Measurements from ENCODE around the gene SDHAF1.
"Not testable (repeated sequence)": the region's sequence is repeated elsewhere in the genome, so short reads cannot be mapped to it uniquely, and the experiment has no call there.

Gene SDHAF1
- 14.4 to 15.8 reads per million in 2 donors for total RNA-seq

DNA sequence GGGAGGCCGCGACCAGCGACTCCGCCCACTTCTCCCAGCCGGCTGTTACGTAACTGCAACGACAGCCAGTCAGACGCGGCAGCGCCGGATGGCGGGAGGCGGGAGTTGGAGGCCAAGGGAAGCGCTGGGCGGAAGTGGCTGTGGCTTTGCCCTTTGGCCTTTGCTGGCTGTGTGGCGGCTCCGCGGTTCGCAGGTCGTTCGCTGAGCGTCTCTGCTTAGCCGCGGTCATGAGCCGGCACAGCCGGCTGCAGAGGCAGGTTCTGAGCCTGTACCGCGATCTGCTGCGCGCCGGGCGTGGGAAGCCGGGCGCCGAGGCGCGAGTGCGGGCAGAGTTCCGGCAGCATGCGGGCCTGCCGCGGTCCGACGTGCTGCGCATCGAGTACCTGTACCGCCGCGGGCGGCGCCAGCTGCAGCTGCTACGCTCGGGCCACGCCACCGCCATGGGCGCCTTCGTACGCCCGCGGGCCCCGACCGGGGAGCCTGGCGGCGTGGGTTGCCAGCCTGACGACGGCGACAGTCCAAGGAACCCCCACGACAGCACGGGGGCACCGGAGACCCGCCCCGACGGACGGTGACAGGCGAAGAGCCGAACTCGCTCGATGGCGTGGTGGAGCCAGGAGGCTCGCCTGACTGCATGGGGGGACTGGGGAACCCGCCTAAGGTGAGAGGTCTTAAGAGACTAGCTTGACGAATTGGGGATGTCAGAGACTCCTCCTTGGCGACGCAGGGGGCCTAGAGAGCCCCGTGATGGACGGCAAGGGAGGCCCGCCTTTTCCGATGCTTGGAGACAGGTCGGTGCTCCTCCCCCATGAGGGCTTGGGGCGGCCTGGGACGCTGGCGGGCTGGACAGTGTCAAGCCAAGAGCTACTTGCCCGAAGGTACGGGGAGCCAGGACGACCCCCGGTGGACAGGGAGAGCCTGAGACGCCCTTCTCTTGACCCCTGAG lies at the start of gene SDHAF1:
Gene SDHAF1, plus strand, starts transcription at position 141 of the 946 bp plus-strand sequence. Its CDS starts 87 bp downstream, at position 228.
- DNase-seq = peak; percentile 84

- DNase-seq = no peak
Observed at GRCh38 chr19:35946203-35946602, 48.8 kb upstream of the SDHAF1 start.

- no peak for DNase-seq
Observed at GRCh38 chr19:35949131-35949530, 45.9 kb upstream of the SDHAF1 start.

GRCh38 chr19:35955881-35956634 lies 38.9 kb upstream of the SDHAF1 start:
- DNase-seq = no peak

DNA sequence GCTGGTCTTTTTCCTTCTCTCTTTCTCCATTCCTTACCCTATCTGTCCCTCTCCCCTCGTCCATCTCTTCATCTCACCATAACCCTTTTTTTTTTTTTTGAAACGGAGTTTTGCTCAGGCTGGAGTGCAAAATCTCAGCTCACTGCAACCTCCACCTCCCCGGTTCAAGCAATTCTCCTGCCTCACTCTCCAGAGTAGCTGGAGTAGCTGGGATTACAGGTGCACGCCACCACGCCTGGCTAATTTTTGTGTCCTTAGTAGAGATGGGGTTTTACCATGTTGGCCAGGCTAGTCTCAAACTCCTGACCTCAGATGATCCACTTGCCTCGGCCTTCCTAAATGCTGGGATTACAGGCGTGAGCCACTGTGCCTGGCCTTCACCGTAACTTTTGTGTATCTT lies 37.6 kb upstream of the SDHAF1 start:
- not testable (repeated sequence) for DNase-seq

DNA sequence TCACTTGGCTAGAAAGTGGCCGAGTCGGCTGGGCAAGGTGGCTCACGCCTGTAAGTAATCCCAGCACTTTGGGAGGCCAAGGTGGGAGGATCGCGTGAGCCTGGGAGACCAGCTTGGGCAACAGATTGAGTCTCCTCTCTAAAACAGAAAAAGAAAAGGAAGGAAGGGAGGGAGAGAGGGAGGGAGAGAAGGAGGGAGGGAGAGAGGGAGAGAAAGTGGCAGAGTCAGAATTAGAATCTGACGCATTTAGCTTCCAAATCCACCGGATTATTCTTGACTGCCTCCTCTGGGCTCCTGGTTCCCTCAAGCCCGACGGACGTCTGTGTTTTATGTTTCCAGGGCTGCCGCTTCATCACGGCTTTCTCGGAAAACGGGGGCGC lies 36.3 kb upstream of the SDHAF1 start:
- no peak for DNase-seq

DNA sequence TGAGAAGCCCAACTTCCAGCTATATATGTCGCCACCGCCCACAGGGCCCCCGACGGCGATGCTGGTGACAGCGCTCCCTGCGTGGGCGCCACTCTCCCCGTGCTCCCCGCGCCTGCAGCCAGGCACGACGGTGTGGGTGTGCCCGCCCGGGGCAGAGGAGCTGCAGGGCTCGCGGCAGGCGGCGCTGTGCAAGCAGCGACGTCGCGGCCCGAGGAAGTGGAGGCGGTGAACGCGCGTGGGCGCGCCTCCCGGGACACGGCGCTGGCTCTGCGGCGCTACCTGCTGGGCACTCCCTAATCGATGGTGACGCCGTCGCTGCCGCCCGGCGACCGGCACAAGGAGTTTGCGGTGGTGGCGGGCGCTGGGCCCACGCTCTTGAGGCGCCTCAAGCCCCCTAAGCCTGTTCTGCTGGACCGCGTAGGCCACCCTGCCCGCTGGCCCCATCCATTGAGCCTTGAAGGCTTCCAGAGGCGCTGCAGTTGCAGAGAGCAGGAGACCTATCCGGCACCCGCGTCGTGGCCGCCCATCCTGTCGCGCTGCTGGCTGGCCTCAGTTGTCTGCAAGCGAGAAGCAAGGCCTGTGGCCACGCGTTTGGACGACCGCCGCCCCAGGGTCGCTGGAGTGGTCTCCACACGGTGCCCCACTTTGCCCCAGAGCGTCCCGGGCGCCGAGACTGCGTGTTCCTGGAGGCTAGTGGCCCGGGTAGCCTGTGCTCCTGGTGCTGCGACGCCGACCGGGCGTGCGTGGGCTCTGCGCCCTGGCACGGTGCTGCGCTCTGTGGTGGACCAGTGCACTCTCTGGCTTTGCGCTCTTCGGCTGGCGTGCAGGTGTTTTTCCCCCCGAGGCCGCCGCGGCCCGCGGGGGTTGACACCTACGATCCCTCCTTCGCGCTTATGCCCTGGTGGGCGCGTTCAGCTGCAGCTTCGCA lies 35.7 kb upstream of the SDHAF1 start:
- DNase-seq = peak; percentile 58

DNA sequence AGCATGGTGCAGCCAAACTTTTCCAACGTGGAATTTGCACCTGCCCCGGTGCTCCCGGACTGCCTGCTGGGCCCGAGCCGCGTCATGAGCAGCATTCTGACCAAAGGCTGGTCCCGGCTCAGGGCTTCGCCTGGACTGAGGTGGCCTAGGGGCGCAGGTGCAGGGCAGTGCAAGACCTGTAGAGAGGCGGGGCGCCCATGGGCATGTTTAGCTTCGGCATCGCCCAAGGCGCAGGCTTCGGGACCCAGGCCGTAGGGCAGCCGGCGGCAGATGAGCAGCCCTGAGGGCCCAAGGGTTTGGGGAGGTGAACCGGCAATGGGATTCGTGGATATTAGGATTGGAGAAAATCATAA lies 35.0 kb upstream of the SDHAF1 start:
- DNase-seq = no peak

- DNase-seq = no peak
Observed at GRCh38 chr19:35960432-35960972, 34.5 kb upstream of the SDHAF1 start.

DNA sequence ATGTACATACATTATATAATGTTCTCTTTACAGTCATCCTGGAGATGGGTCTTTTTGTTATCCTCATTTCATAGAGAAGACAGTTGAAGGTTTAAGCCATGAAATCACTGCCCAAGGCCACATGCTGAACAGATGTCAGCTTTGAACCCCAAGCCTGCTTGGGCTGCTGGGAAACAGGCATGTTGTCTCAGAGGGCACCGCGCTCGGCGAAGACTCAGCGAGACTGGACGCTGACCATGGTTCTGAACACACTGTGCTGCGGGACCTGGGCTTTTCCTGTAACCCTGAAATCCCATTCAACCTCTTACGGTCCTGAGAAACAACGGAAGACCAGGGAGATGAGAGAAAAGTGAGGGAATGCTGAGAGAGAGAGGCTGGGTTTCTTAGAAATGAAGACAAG lies 31.5 kb upstream of the SDHAF1 start:
- no peak for DNase-seq

GRCh38 chr19:35966771-35967170 lies 28.2 kb upstream of the SDHAF1 start:
- DNase-seq = no peak

DNA sequence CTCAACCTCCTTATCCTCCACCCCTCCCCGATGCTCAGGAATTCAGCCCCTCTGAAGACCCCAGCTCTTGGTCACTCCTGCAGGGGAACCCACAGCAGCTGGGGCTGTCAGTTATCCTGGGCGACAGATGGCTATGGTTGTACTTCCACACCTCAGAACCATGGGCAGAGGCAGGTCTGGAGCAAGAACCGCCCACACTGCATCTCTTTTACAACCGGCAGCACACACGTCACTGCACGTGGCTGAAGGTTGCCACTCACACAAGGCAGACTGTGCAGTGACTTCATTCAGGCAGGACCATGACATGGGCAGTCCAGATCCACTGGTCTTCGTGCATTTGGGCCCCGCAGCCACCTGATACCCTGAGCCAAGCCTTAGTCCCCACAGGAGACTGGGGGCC lies 21.5 kb upstream of the SDHAF1 start:
- DNase-seq = no peak

DNA sequence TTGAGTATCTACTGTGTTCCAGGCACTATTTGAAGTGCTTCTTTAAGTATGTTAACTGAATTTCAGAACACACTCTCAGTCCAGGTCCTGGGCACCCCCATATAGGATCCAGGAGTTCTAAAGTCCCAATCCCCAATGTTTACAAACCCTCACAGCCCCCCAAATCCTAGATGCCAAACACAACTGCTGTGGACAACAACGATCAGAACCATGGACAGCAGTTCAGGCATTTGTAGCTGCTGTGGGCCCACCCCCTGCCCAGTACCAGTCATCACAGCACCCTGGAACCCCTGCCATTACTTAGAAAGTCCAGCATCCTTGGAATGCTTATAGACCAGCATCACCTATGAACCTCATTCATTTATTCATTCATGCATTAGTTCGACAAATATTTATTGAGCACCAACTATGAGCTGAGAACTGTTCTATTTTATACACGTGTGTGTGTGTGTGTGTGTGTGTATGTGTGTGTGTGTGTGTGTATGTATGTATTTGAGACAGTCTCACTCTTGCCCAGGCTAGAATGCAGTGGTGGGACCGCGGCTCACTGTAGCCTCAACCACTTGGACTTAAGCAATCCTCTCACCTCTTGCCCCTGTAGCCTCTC lies 19.3 kb upstream of the SDHAF1 start:
- DNase-seq = no peak

DNA sequence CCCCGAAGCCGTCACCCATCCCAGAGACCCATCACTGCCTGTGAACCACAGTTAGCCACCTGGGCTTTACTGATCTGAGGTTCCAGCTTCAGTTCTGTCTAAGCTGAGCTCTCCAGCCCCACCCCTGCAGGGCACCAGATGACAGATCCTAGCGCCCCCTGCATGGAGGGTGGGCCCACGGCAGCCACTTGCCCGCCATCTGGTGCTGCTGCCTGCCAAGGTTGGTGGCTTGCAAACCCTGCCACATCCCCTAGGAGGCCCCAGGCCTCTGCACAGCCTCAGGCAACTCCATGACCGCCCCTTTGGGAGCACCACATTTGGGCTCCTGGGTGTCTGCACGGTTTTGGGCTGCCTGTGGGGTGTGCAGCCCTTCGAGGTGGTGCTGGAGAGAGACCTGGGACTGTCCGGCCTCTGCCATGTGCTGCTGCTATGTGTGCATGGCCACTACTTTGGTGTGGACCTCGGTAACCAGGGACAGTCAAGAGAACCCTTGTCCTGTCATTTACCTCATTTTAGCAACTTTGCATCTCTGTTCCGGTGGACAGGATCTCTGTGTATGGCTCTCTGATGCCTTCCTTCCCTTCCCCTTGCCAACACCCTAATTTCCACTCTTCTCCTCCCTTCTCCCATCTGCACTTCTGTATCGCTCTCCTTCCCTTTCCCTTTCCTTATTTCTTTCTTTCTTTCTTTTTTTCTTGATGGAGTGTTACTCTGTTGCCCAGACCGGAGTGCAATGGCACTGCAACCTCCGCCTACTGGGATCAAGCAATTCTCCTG lies 17.4 kb upstream of the SDHAF1 start:
- no peak for DNase-seq

DNA sequence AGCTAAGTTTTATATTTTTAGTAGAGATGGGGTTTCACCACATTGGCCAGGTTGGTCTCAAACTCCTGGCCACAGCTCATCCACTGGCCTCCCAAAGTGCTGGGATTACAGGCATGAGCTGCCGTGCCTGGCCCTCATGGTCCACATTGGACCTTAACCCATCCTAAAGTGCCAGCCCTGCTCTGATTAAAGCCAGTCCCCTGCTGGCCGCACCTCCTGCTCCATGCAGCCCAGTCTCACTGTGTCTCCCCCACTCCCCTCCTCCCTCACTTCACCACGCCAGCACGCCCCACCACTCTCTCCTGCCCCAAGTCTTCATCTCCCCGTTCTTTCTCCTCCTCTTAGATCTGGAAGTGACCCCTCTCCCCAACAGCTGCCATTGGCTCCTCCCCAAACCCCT lies 16.7 kb upstream of the SDHAF1 start:
- DNase-seq = no peak

DNA sequence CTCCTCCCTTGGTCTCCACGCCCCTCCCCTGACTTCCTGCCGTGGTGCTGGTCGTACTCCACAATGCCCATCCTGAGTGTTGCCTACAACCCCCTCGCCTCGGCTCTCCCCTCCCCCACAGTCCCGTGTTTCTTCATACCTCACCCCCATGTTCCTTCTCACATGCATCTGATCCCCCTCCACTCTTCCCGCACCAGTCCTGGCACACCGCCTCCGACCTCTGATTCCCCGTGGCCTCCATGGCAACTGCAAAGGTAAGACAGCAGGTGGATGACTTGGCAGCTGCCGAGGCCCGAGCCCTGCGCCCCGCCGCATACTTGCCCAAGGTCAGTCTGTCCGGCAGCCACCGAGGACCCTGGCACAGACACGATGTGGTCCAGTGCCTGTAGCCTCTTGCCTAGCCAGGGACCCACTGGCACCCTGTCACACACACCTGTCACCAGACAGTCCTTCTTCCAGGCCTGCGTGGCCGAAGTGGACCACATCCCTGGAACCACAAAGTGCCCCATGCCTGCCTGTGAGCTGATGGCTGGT lies 16.1 kb upstream of the SDHAF1 start:
- no peak for DNase-seq

- DNase-seq = not testable (repeated sequence)
Observed at GRCh38 chr19:35980997-35981396, 14.0 kb upstream of the SDHAF1 start.

DNA sequence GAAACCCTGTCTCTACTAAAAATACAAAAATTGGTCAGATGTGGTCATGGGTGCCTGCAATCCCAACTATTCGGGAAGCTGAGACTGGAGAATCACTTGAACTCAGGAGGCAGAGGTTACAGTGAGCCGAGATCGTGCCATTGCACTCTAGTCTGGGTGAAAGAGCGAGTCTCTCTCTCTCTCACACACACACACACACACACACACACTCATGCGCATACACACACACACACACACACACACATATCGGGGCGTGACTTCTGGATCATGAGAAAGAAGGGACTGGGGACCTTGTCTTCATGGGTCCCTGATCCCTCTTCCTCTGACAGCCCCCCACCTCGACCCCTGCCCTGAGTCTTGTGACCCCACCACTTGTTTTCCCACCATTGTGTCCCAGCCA lies 11.8 kb upstream of the SDHAF1 start:
- DNase-seq = no peak

GRCh38 chr19:35986111-35986510 lies 8.9 kb upstream of the SDHAF1 start:
- no peak for DNase-seq

GRCh38 chr19:35986664-35987570 lies 8.1 kb upstream of the SDHAF1 start:
- DNase-seq = no peak
